ENCODE data around the gene UBE2O.

The UBE2O gene

GRCh38 chr17:76419576-76420260 lies 33.2 kb downstream of the UBE2O start:
- peak in 1 of 56 donors; percentile 26 for DNase-seq

- no peak for DNase-seq
Measured at GRCh38 chr17:76417499-76418143, 35.3 kb downstream of the UBE2O start.

- no peak for DNase-seq
Measured at GRCh38 chr17:76416899-76417298, 36.1 kb downstream of the UBE2O start.

GRCh38 chr17:76416457-76416856 lies 36.5 kb downstream of the UBE2O start:
- no peak for DNase-seq

- no peak for DNase-seq
Measured at GRCh38 chr17:76415786-76416185, 37.2 kb downstream of the UBE2O start.

DNA sequence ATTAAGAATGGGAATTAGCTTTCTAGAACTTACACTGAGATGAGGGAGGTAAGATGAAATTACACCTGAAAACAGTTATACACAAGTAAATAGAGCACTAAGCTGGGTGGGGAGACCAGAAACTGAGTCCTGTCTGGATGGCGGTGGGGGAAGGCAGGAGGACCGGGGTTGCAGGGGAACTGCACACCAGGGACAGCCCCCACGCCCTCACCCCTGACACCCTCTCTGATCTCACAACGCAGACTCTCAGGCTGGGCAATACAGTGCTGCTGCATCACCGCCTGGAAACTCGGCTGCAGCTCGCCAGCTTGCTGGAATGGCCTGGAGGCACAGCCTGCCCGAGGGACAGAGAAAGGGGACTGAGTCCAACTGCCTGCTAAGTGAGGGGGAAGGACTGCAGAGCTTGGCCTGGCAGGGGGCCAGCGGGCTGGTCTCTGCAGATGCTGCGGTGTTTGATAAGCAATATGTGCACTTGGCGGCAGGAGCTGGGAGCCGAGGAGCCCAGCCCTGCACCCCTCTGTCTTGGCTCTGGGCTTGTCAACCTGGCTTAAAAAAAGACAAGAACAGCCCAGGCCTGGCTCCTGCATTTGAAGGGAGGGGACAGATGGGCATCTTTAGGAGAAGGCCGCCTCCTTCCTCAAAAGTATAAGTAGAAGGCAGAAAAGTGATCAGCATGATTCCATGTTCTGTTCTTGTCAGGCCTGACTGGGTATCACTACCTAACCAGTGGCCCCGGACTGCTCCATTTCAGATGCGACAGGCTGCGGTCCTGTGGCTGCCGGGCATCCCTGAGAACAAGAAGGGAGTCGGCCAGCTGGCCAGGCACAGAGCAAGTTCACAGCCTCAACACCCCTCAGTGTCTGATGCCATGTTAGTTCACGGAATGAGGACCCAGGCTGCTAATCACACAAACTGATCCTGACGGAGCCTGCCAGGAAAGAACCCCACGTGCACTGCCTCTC lies 38.3 kb downstream of the UBE2O start:
- DNase-seq: peak in 44 of 56 donors; percentile 9 to 79 (median 44)

DNA sequence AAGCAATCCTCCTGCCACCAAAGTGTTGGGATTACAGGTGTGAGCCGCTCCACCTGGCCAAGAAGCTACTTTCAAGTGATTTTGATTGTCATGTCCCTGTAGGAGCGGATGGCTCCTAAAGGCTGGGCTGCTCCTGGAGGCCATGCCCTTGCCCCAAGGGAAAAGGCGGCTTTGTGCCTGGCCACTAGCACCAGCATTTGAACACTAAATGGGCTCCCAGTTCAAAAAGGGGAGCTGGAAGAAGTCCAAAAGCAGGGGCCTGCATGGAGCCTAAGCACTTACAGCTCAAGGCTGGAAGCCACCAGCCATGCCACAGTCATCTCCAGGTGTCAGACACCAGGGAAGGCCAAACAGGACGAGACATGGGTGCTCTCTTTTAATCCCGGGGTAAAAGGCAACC lies 41.7 kb downstream of the UBE2O start:
- no peak for DNase-seq

DNA sequence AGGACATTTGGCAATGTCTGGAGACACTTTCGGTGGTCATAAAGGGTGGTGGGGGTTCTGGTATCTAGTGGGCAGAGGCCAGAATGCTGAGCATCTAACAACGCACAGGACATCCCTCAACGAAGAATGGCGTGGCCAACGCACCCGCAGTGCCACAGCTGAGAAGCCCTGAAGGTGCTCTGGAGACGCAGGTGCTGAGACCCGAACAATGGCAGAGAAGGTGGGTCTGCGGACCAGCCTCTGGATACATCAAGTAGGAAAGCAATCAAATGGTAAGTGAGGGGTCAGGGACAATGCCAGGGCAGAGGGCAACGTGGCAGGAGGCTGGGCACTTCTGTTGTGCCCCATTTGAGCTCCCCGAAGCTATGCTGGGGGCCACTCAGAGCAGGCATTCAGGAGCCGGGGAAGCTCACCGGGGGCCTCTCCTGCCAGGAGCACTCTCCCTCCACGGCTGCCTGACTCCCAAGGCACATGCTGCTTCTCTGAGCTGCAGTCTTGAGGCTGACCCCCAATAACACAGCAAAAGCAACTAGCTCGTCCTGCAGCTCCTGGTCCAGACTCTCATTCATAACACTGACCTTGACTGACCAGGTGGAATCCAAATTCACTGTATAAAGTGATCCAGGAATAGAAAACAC lies 42.5 kb downstream of the UBE2O start:
- no peak for DNase-seq

GRCh38 chr17:76408037-76408849 lies 44.7 kb downstream of the UBE2O start:
- peak in 7 of 56 donors; percentile 6 to 42 (median 23) for DNase-seq

GRCh38 chr17:76407509-76407908 lies 45.4 kb downstream of the UBE2O start:
- no peak for DNase-seq

GRCh38 chr17:76405967-76406647 lies 46.8 kb downstream of the UBE2O start:
- peak in 2 of 56 donors; percentile 17 to 46 for DNase-seq

DNA sequence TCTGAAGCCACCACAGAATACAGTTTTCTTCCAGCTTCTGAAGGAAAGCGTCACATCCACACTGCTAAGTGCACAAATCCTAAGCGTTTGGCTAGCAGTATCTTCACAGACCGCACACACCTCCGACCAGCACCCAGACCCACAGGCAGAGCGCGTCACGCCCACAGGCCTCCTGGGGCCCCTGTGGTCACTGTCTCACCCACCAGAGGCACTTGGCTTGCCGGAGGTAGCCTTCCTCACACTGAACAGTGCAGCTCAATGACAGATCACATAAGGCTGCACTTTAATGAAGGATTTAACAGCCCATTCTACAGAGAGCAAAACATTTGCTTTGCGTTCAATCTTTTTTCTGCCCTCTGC lies 47.4 kb downstream of the UBE2O start:
- DNase-seq: no peak

- DNase-seq: peak in 1 of 56 donors; percentile 27
Measured at GRCh38 chr17:76404976-76405563, 47.9 kb downstream of the UBE2O start.

- no peak for DNase-seq
Measured at GRCh38 chr17:76404256-76404655, 48.7 kb downstream of the UBE2O start.

- no peak for DNase-seq
Measured at GRCh38 chr17:76402711-76403110, 50.2 kb downstream of the UBE2O start.

DNA sequence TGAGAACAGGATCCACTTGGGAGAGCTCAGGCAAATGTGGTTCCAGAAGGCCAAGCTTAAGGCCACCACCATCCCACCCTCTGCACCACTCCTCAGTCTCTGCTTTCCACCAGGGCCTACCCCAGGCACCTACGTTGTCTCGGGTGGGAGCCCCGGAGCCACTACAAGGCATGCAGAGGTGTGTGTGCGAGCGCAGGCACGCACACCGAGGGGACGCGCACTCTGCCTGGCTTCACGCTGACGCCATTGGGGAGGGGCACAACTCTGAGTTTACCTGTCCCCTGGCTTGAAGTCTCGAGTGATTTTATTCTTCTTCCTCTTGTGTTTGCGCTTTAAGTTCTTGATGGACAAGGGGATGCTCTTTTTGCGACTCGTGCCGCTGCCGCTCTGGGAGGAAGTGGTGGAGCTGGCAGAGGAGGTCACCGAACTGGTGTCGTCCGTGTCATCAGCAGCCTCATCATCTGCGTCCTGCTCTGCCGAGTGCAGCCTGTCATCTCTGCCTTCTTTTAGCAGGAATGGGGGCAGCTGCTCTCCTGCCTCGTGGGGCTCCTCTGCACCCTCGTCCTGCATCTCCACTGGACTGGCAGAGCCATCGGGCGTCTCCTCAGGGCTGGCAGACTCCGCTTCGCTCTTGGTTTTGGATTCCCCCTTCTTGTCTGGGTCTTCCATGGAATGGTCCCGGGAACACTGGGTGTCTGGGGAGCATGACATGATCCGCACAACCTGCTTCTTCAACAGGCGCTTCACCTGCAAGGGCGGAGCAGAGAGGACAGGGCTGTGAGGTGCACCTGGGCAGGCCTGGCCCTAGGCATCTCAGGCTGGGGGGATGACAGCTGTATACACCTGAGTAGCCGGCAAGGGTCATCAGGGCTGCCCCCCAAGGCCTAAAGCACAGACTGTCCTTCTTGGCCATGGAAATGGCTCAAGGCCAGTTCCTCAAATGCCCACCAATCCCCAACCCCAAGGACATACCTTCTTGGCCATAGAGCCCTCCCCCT lies 53.5 kb downstream of the UBE2O start:
- no peak for DNase-seq

DNA sequence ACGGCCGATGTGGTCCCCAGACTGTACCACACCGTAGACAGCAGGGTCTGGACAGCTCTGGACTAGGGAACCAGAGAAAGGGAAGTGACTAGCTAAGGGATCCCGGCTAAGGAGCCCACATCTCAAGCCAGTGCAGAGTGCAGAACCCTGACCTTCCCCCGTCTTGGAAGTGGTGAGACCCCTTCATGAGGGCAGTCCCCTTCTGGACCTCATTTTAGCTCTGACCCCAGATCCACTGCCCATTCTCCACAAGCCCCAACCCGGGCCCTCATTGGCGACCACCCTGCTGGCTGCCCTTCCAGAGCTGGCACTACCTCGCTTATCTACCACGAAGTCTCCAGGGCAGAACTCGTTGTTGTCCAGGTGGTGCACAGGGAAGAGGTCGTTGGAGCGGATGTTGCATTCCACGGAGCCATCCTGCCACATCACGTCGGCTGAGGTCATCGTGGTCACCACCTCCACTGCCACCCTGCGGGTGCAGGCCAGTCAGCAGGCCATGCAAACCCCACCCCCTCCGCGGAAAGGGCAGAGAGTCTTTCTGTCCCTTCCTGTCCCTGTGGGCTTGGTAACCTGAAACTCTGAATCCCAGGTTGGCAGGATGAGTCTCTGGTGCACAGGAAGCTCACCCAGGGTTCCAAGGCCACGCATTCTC lies 54.3 kb downstream of the UBE2O start:
- no peak for DNase-seq

Measured in amygdala (tissue), 56 donors.